K562 (cell line): ENCODE data around the gene SELPLG. TPM values are rescaled to one million over a fixed set of nuclear protein-coding genes. Genes with fewer than 3 reads are reported as not detected.

Experiments used
- ATAC-seq: fragments of 200-7000 bp; cut with Tn5 transposase; 3 replicates; pipeline ENCODE4 v1.9.1; 2020; ENCODE audit warnings: moderate library complexity
- BruUV-seq: library from RNA; stranded (reverse); fragments of 400-500 nt; replicated peaks from 2 replicates; lab custom pipeline; 2021; lab: Mats Ljungman, UMichigan
- CTCF ChIA-PET: fragments of 300-600 bp; formaldehyde crosslinking; extraction: SDS; loops from one replicate; lab custom pipeline; 2021; ENCODE audit warnings: low intra/inter-chr PET ratio; lab: Yijun Ruan, JAX
- POLR2A ChIA-PET: fragments of 300-600, 350-650 bp; sonication (Branson Sonifier 250); formaldehyde crosslinking; extraction: SDS; loops from one replicate; lab custom pipeline; 2021; ENCODE audit warnings: antibody characterized with exemption, inconsistent platforms; lab: Yijun Ruan, JAX
- DNase-seq, 4 experiments: peaks; one replicate each; pipeline versions ENCODE4 v3.0.0 to v3.0.0-alpha.2; 2011 to 2018; ENCODE audit warnings: low spot score in 3 of 4, mixed read lengths in 3 of 4; ENCODE audit errors: extremely low read depth in 1 of 4
- FAIRE-seq: peaks from 2 replicates; lab custom pipeline; 2011; peaks lifted over from hg19 to GRCh38; lab: Jason Lieb, UNC
- H2AFZ ChIP-seq: 2 replicates; pipeline ENCODE4 v1.6.0; 2011; ENCODE audit warnings: low read depth, low read length, control low read depth, inconsistent platforms
- H3K27ac ChIP-seq: fragments of 200-600 bp; 3 replicates; pipeline ENCODE4 v1.8.0; 2011; ENCODE audit warnings: low read depth, mild to moderate bottlenecking, control low read depth, inconsistent platforms, low read length, moderate library complexity, mixed read lengths; ENCODE audit errors: extremely low read depth
- H3K27me3 ChIP-seq, 2 experiments: fragments of 300-600 bp in 1 of 2; 2 replicates in 1 of 2; 3 replicates in 1 of 2; pipeline versions ENCODE4 v1.6.0 to v1.8.0; 2011; ENCODE audit warnings: inconsistent platforms in 2 of 2, low read length in 2 of 2, mild to moderate bottlenecking in 1 of 2, mixed read lengths in 1 of 2, moderate library complexity in 1 of 2; ENCODE audit not compliant: control insufficient read depth in 2 of 2, insufficient read depth in 2 of 2
- H3K36me3 ChIP-seq: fragments of 300-600 bp; 3 replicates; pipeline ENCODE4 v1.8.0; 2011; ENCODE audit warnings: mild to moderate bottlenecking, low read length, inconsistent platforms; ENCODE audit not compliant: control insufficient read depth, insufficient read depth
- H3K4me1 ChIP-seq, 2 experiments: fragments of 200-600 bp in 1 of 2; replicated peaks in 1 of 2; 2 replicates in 1 of 2; 3 replicates in 1 of 2; pipeline versions ENCODE4 v1.5.1 to v1.8.0; 2011; ENCODE audit warnings: inconsistent platforms in 2 of 2, low read length in 2 of 2, mild to moderate bottlenecking in 1 of 2, mixed read lengths in 1 of 2, moderate library complexity in 1 of 2; ENCODE audit not compliant: control insufficient read depth in 2 of 2, insufficient read depth in 2 of 2
- H3K4me2 ChIP-seq: 2 replicates; pipeline ENCODE4 v1.6.1; 2011; ENCODE audit warnings: low read length, control low read depth, inconsistent platforms, mixed read lengths; ENCODE audit not compliant: insufficient read depth
- H3K4me3 ChIP-seq: fragments of 200-600 bp; sonication (generic), shearing (Covaris generic); 2 replicates; pipeline ENCODE4 v1.5.1; 2016; ENCODE audit warnings: control low read depth, inconsistent platforms
- H3K79me2 ChIP-seq: fragments of 200-600 bp; 3 replicates; pipeline ENCODE4 v1.8.0; 2011; ENCODE audit warnings: low read length, inconsistent platforms; ENCODE audit not compliant: control insufficient read depth, insufficient read depth
- H3K9ac ChIP-seq, 2 experiments: 2 replicates each; pipeline versions ENCODE4 v1.6.0 to v1.6.1; 2011; ENCODE audit warnings: low read depth in 2 of 2, low read length in 2 of 2, control low read depth in 1 of 2, inconsistent platforms in 1 of 2, mild to moderate bottlenecking in 1 of 2, mixed read lengths in 1 of 2; ENCODE audit not compliant: insufficient read depth in 1 of 2
- H3K9me1 ChIP-seq: one replicate; pipeline ENCODE4 v1.6.0; 2011; ENCODE audit warnings: inconsistent platforms, mild to moderate bottlenecking, low read length, moderate library complexity; ENCODE audit not compliant: control insufficient read depth, insufficient read depth
- H3K9me3 ChIP-seq: replicated peaks from 2 replicates; pipeline ENCODE4 v1.5.1; 2011; ENCODE audit warnings: low read depth, low read length, inconsistent platforms; ENCODE audit not compliant: control insufficient read depth, insufficient read depth
- H4K20me1 ChIP-seq: replicated peaks from 2 replicates; pipeline ENCODE4 v1.6.1; 2011; ENCODE audit warnings: low read length, inconsistent platforms, mixed read lengths; ENCODE audit not compliant: control insufficient read depth, insufficient read depth
- ARID3A ChIP-seq: IDR thresholded peaks from 2 replicates; pipeline ENCODE4 v1.6.1; 2012; ENCODE audit warnings: low read depth, low read length, improper control_type of control experiment, borderline replicate concordance
- ATF4 ChIP-seq: fragments of 450-650 bp; formaldehyde crosslinking; IDR thresholded peaks from 2 replicates; pipeline ENCODE4 v1.4.0; 2022; ENCODE audit warnings: mild to moderate bottlenecking, moderate library complexity
- DPF2 ChIP-seq: fragments of 450-650 bp; IDR thresholded peaks from 2 replicates; pipeline ENCODE4 v1.6.1; 2016
- E2F8 ChIP-seq: fragments of 450-650 bp; IDR thresholded peaks from 2 replicates; pipeline ENCODE4 v1.7.1; 2018; ENCODE audit warnings: mild to moderate bottlenecking, low read depth; ENCODE audit not compliant: partially characterized antibody
- EWSR1 ChIP-seq: fragments of 450-650 bp; IDR thresholded peaks from 2 replicates; pipeline ENCODE4 v1.6.1; 2018; ENCODE audit warnings: borderline replicate concordance, mild to moderate bottlenecking, low read depth, moderate library complexity; ENCODE audit not compliant: partially characterized antibody
- KAT2B ChIP-seq: IDR thresholded peaks from one replicate; pipeline ENCODE4 v1.6.1; 2012; ENCODE audit warnings: low read depth, mild to moderate bottlenecking, control low read depth, inconsistent platforms, low read length, moderate library complexity
- MCM7 ChIP-seq, 2 experiments: fragments of 450-650 bp; IDR thresholded peaks; 2 replicates each; pipeline ENCODE4 v1.6.1; 2016 to 2018
- MXD1 ChIP-seq: fragments of 250-450 bp; sonication (Bioruptor Pico); IDR thresholded peaks from 2 replicates; pipeline ENCODE4 v1.8.0; 2021; ENCODE audit warnings: borderline replicate concordance, mild to moderate bottlenecking, moderate library complexity; ENCODE audit not compliant: poor library complexity, severe bottlenecking
- NEUROD1 ChIP-seq: fragments of 150-350 bp; IDR thresholded peaks from 2 replicates; pipeline ENCODE4 v1.6.1; 2014; ENCODE audit warnings: borderline replicate concordance, low read length, low read depth; ENCODE audit not compliant: partially characterized antibody
- SIX5 ChIP-seq, 2 experiments: IDR thresholded peaks; 2 replicates each; pipeline ENCODE4 v1.6.1; 2011; ENCODE audit warnings: low read length in 2 of 2, borderline replicate concordance in 1 of 2, low read depth in 1 of 2, mild to moderate bottlenecking in 1 of 2, moderate library complexity in 1 of 2; ENCODE audit not compliant: insufficient read depth in 1 of 2
- TRIM28 ChIP-seq: fragments of 450-650 bp; IDR thresholded peaks from 2 replicates; pipeline ENCODE4 v1.6.1; 2017
- VEZF1 ChIP-seq: fragments of 200-800 bp; sonication (Bioruptor generic); IDR thresholded peaks from 2 replicates; pipeline ENCODE4 v1.6.1; 2017; ENCODE audit warnings: missing genetic modification characterization, missing compliant biosample characterization
- ZNF24 ChIP-seq: fragments of 450-650 bp; IDR thresholded peaks from 2 replicates; pipeline ENCODE4 v1.6.1; 2016
- WGBS: fragments of 100-300 bp; shearing (Covaris generic); methylation state at CpG from one replicate; pipeline ENCODE4 v1.1.6; 2016; ENCODE audit warnings: low coverage, mixed read lengths; ENCODE audit not compliant: insufficient coverage; ENCODE audit errors: missing lambda C conversion rate; 5-methylcytosine and 5-hydroxymethylcytosine counted together
- in situ Hi-C: fragments of 300-500 bp; cut with MboI; formaldehyde crosslinking; loops from 4 replicates; pipeline ENCODE4 v1.15.0; 2018; ENCODE audit warnings: inconsistent platforms, mixed read lengths
- intact Hi-C: fragments of 100-400 bp; cut with micrococcal nuclease; formaldehyde crosslinking; loops from 2 replicates; pipeline ENCODE4 v1.14.2; 2022
- polyA plus RNA-seq, 8 experiments: library from polyadenylated mRNA; depleted of rRNA in 4 of 8; stranded (reverse) in 5 of 8; unstranded in 3 of 8; fragments of >200 nt; fragmentation: Nextera tagmentation in 2 of 8; fragmentation: Illumina TruSeq in 1 of 8; extraction: Ambion mirVana in 2 of 8; extraction: Trizol in 1 of 8; gene quantifications; 2 replicates each; pipeline versions ENCODE4 v1.2.1 to v1.2.3, GENCODE V29; 2011 to 2014; ENCODE audit warnings: inconsistent platforms in 1 of 8, missing spikeins in 1 of 8
- total RNA-seq, 7 experiments: library from RNA; depleted of rRNA in 6 of 7; stranded (reverse); fragments of >200 nt in 6 of 7; fragmentation: Illumina TruSeq in 2 of 7; extraction: Trizol in 2 of 7; gene quantifications; 2 replicates each; pipeline versions ENCODE4 v1.2.1 to v1.2.3, GENCODE V29; 2011 to 2021; ENCODE audit warnings: low replicate concordance in 1 of 7

SELPLG gene
- total and polyA plus RNA-seq, 9 of the 15 experiments (the other 6 are each of a cell fraction or from before 2014, with no cell fraction given) = 0.22 to 10.2 (median 1.7) TPM

- no peak for TF ChIP-seq E2F8
- TF ChIP-seq EWSR1 = no peak
- TF ChIP-seq ZNF24 = no peak
- TF ChIP-seq ATF4 = no peak
Measured at GRCh38 chr12:108672054-108672453, 38.4 kb upstream of the SELPLG start (continued).

- WGBS = 27% methylated on average over 3 of the region's 3 CpGs
- 0 out of 4 replicates have a peak overlapping the region, but pooled peaks of 1 of the 2 experiments have one; percentile 14 for H3K9ac ChIP-seq
- no peak overlapping the region for H2AFZ ChIP-seq
- H3K27me3 ChIP-seq = no peaks in the 10 kb centered on the region
- no TSS peak for BruUV-seq
- FAIRE-seq (peak; percentile 65), ATAC-seq (peak; percentile 59), DNase-seq (peak in 1 of 4 experiments; percentile 31)
- no peaks in the 10 kb centered on the region for H3K9me1 ChIP-seq
- no peak overlapping the region for H3K4me3 ChIP-seq
- H3K27ac ChIP-seq = peak overlapping the region; percentile 45; the same call in 2 of the 3 replicates
- peaks cover 79% of the 10 kb centered on the region for H3K79me2 ChIP-seq
- in situ Hi-C loops = no loop called here
- no peaks in the 10 kb centered on the region for H3K9me3 ChIP-seq
- ChIA-PET POLR2A (interaction anchor here (0.7 kb wide), 1 partner anchor 137 kb away, joined by 3 read pairs; no protein-coding TSS in a partner anchor), CTCF (no interaction called here)
- H3K4me2 ChIP-seq = no peak overlapping the region
- intact Hi-C loops = no loop called here
- peaks cover 7 to 12% of the 10 kb centered on the region in 2 experiments; a peak in 3 of 5 replicates for H3K4me1 ChIP-seq
- peaks cover 62% of the 10 kb centered on the region for H3K36me3 ChIP-seq
- no peaks in the 10 kb centered on the region; the same call in 1 of the 2 replicates for H4K20me1 ChIP-seq
- no peak for TF ChIP-seq NEUROD1
- no peak for TF ChIP-seq KAT2B
- no peak for TF ChIP-seq SIX5 (IDR thresholded peaks at IDR 0.05; ENCODE audit: borderline replicate concordance in 1 of 2, insufficient read depth in 1 of 2, low read depth in 1 of 2, low read length in 2 of 2)
- TF ChIP-seq ARID3A = no peak
- peak; percentile 62; the same call in 1 of the 2 replicates for TF ChIP-seq DPF2
- no peak for TF ChIP-seq MXD1 (CRISPR knock-in tag)
- TF ChIP-seq MCM7 (IDR thresholded peaks at IDR 0.05) = no peak
- TF ChIP-seq TRIM28 = no peak
- peak; percentile 23; the same call in 1 of the 2 replicates for TF ChIP-seq VEZF1 (CRISPR knock-in tag)
Measured at GRCh38 chr12:108671110-108671509, 37.4 kb upstream of the SELPLG start.
